ENCODE data around the gene CLK3. TPM values are rescaled to one million over a fixed set of nuclear protein-coding genes. Genes with fewer than 3 reads are reported as not detected.
A peak's percentile ranks its signal among the peaks of the same experiment; 100 is the strongest.

CLK3 gene
- total and polyA plus RNA-seq, 2 donors (not counting 1 experiment from before 2014, with no cell fraction given) = 39.9 to 43.1 TPM

GRCh38 chr15:74620636-74621545 lies 5.3 kb downstream of the CLK3 start:
- Histone ChIP-seq H3K4me2 (ENCODE audit: extremely low read depth, insufficient read depth, low read length) (no peak overlapping the region), H3K4me1 (ENCODE audit: control insufficient read depth, extremely low read depth, insufficient read depth, low read length) (peaks cover 5% of the 10 kb centered on the region), H3K27me3 (ENCODE audit: control insufficient read depth, insufficient read depth, low read length) (no peaks in the 10 kb centered on the region), H3K27ac (ENCODE audit: insufficient read depth, low read length) (no peak overlapping the region), H4K20me1 (ENCODE audit: control insufficient read depth, extremely low read depth, insufficient read depth, low read length) (peaks cover 7% of the 10 kb centered on the region), H3K9ac (ENCODE audit: insufficient read depth, low read length) (no peak overlapping the region), H3K4me3 (replicated peaks in 1 of 4; ENCODE audit: control extremely low read depth in 1 of 4, insufficient read depth in 1 of 4, low read depth in 3 of 4, low read length in 4 of 4) (no peak overlapping the region), H3K9me3 (ENCODE audit: control insufficient read depth, insufficient read depth, low read depth, low read length) (no peaks in the 10 kb centered on the region), H3K36me3 (ENCODE audit: control insufficient read depth, insufficient read depth, low read length) (peaks cover 49% of the 10 kb centered on the region), H3K79me2 (ENCODE audit: control insufficient read depth, insufficient read depth, low read length) (peaks cover 64% of the 10 kb centered on the region), H2AFZ (ENCODE audit: low read length) (no peak overlapping the region)
- DNase-seq (ENCODE audit: low read depth in 2 of 2) = peak; percentile 58 to 72
- TF ChIP-seq EZH2 (IDR thresholded peaks at IDR 0.05; ENCODE audit: low read length, missing control alignments) (no peak), CTCF (conservative IDR thresholded peaks at IDR 0.05 in 1 of 2, IDR thresholded peaks at IDR 0.05 in 1 of 2; ENCODE audit: low read depth in 1 of 2, low read length in 2 of 2) (peak; percentile 91 to 96)

GRCh38 chr15:74621546-74621920 lies 5.9 kb downstream of the CLK3 start:
- no peak for DNase-seq (ENCODE audit: low read depth in 2 of 2)
- H3K9ac ChIP-seq (ENCODE audit: insufficient read depth, low read length) = no peak overlapping the region
- peaks cover 5% of the 10 kb centered on the region for H3K4me1 ChIP-seq (ENCODE audit: control insufficient read depth, extremely low read depth, insufficient read depth, low read length)
- no peak overlapping the region for H3K4me3 ChIP-seq (replicated peaks in 1 of 4; ENCODE audit: control extremely low read depth in 1 of 4, insufficient read depth in 1 of 4, low read depth in 3 of 4, low read length in 4 of 4)
- H4K20me1 ChIP-seq (ENCODE audit: control insufficient read depth, extremely low read depth, insufficient read depth, low read length) = peaks cover 7% of the 10 kb centered on the region
- TF ChIP-seq EZH2 (IDR thresholded peaks at IDR 0.05; ENCODE audit: low read length, missing control alignments) (no peak), CTCF (conservative IDR thresholded peaks at IDR 0.05 in 1 of 2, IDR thresholded peaks at IDR 0.05 in 1 of 2; ENCODE audit: low read depth in 1 of 2, low read length in 2 of 2) (no peak)
- H3K9me3 ChIP-seq (ENCODE audit: control insufficient read depth, insufficient read depth, low read depth, low read length) = no peaks in the 10 kb centered on the region
- H2AFZ ChIP-seq (ENCODE audit: low read length) = no peak overlapping the region
- no peaks in the 10 kb centered on the region for H3K27me3 ChIP-seq (ENCODE audit: control insufficient read depth, insufficient read depth, low read length)
- H3K36me3 ChIP-seq (ENCODE audit: control insufficient read depth, insufficient read depth, low read length) = peaks cover 52% of the 10 kb centered on the region
- H3K27ac ChIP-seq (ENCODE audit: insufficient read depth, low read length) = no peak overlapping the region
- H3K4me2 ChIP-seq (ENCODE audit: extremely low read depth, insufficient read depth, low read length) = no peak overlapping the region
- peaks cover 58% of the 10 kb centered on the region for H3K79me2 ChIP-seq (ENCODE audit: control insufficient read depth, insufficient read depth, low read length)

- DNase-seq (ENCODE audit: low read depth in 2 of 2) = no peak
- Histone ChIP-seq H3K27me3 (ENCODE audit: control insufficient read depth, insufficient read depth, low read length) (no peaks in the 10 kb centered on the region), H3K9me3 (ENCODE audit: control insufficient read depth, insufficient read depth, low read depth, low read length) (no peaks in the 10 kb centered on the region), H4K20me1 (ENCODE audit: control insufficient read depth, extremely low read depth, insufficient read depth, low read length) (peaks cover 5% of the 10 kb centered on the region), H3K4me3 (replicated peaks in 1 of 4; ENCODE audit: control extremely low read depth in 1 of 4, insufficient read depth in 1 of 4, low read depth in 3 of 4, low read length in 4 of 4) (no peak overlapping the region), H2AFZ (ENCODE audit: low read length) (no peak overlapping the region), H3K27ac (ENCODE audit: insufficient read depth, low read length) (no peak overlapping the region), H3K4me2 (ENCODE audit: extremely low read depth, insufficient read depth, low read length) (no peak overlapping the region), H3K4me1 (ENCODE audit: control insufficient read depth, extremely low read depth, insufficient read depth, low read length) (peaks cover 4% of the 10 kb centered on the region), H3K9ac (ENCODE audit: insufficient read depth, low read length) (no peak overlapping the region), H3K36me3 (ENCODE audit: control insufficient read depth, insufficient read depth, low read length) (peaks cover 55% of the 10 kb centered on the region), H3K79me2 (ENCODE audit: control insufficient read depth, insufficient read depth, low read length) (peaks cover 54% of the 10 kb centered on the region)
- TF ChIP-seq EZH2 (IDR thresholded peaks at IDR 0.05; ENCODE audit: low read length, missing control alignments) (no peak), CTCF (conservative IDR thresholded peaks at IDR 0.05 in 1 of 2, IDR thresholded peaks at IDR 0.05 in 1 of 2; ENCODE audit: low read depth in 1 of 2, low read length in 2 of 2) (no peak)
These were observed 6.3 kb downstream of the CLK3 start for GRCh38 chr15:74621936-74622335.
